SK-N-MC (cell line): ENCODE results near the gene KRTAP5-10.
"Not testable (repeated sequence)": the region's sequence is repeated elsewhere in the genome, so short reads cannot be mapped to it uniquely, and the experiment has no call there.

Source experiments
- DNase-seq: peaks from one replicate; pipeline ENCODE4 v3.0.0-alpha.2; 2011; ENCODE audit warnings: low read depth, low spot score
- H3K27ac ChIP-seq: fragments of 200-600 bp; sonication (generic); 2 replicates; pipeline ENCODE4 v1.5.1; 2016; ENCODE audit warnings: mixed run types
- H3K36me3 ChIP-seq: fragments of 200-600 bp; sonication (generic); 2 replicates; pipeline ENCODE4 v1.6.1; 2017; ENCODE audit warnings: antibody characterized with exemption, low read length, mixed read lengths; ENCODE audit not compliant: insufficient read depth
- H3K4me3 ChIP-seq: fragments of 200-600 bp; sonication (generic); 2 replicates; pipeline ENCODE4 v1.5.1; 2016
- H3K9ac ChIP-seq: fragments of 200-600 bp; sonication (generic); 2 replicates; pipeline ENCODE4 v1.8.0; 2017; ENCODE audit warnings: mixed run types, mixed read lengths; ENCODE audit not compliant: insufficient read length
- H3K9me3 ChIP-seq: fragments of 200-600 bp; sonication (generic); 2 replicates; pipeline ENCODE4 v1.6.1; 2017; ENCODE audit warnings: low read depth, mild to moderate bottlenecking, antibody characterized with exemption, low read length, moderate library complexity, mixed read lengths

Gene KRTAP5-10

GRCh38 chr11:71607520-71608216, 42.3 kb downstream of the KRTAP5-10 start:
- H3K27ac ChIP-seq, H3K36me3 ChIP-seq, H3K9ac ChIP-seq, DNase-seq, H3K4me3 ChIP-seq, H3K9me3 ChIP-seq: not testable (repeated sequence)

- H3K36me3 ChIP-seq, H3K4me3 ChIP-seq, H3K27ac ChIP-seq, DNase-seq, H3K9ac ChIP-seq, H3K9me3 ChIP-seq: not testable (repeated sequence)
These were observed 42.9 kb downstream of the KRTAP5-10 start for GRCh38 chr11:71608272-71608671.

- H3K27ac ChIP-seq, H3K9me3 ChIP-seq, H3K4me3 ChIP-seq, DNase-seq, H3K9ac ChIP-seq, H3K36me3 ChIP-seq: not testable (repeated sequence)
These were observed 46.0 kb downstream of the KRTAP5-10 start for GRCh38 chr11:71611218-71611910.

- not testable (repeated sequence) for H3K4me3 ChIP-seq, H3K9ac ChIP-seq, DNase-seq
These were observed 48.6 kb downstream of the KRTAP5-10 start for GRCh38 chr11:71613931-71614330.

GRCh38 chr11:71614366-71614917, 49.1 kb downstream of the KRTAP5-10 start:
- not testable (repeated sequence) for H3K4me3 ChIP-seq, H3K36me3 ChIP-seq

More at GRCh38 chr11:71613931-71614330, 48.6 kb downstream of the KRTAP5-10 start:
- H3K27ac ChIP-seq, H3K36me3 ChIP-seq, H3K9me3 ChIP-seq: not testable (repeated sequence)

GRCh38 chr11:71615003-71615402, 49.6 kb downstream of the KRTAP5-10 start:
- not testable (repeated sequence) for H3K27ac ChIP-seq, H3K9me3 ChIP-seq, H3K9ac ChIP-seq, H3K36me3 ChIP-seq, H3K4me3 ChIP-seq, DNase-seq

More at GRCh38 chr11:71614366-71614917, 49.1 kb downstream of the KRTAP5-10 start:
- DNase-seq, H3K9ac ChIP-seq, H3K27ac ChIP-seq, H3K9me3 ChIP-seq: not testable (repeated sequence)
